Astrocyte of the spinal cord (primary cell): Measurements from ENCODE around the gene CX3CL1.

Experiments used
- DNase-seq: peaks from one replicate; pipeline ENCODE4 v3.0.0; 2011; ENCODE audit warnings: low read depth, low spot score
- H3K4me3 ChIP-seq: 2 replicates; pipeline ENCODE4 v1.5.1; 2011; ENCODE audit warnings: low read depth, mild to moderate bottlenecking, low read length, moderate library complexity
- in situ Hi-C: cut with HindIII; loops from 2 replicates; pipeline ENCODE4 v1.10.0; 2017; ENCODE audit warnings: low sequenced_read_pairs
- TF ChIP-seq, protein P1 (sequence below): IDR thresholded peaks from 2 replicates; pipeline ENCODE4 v1.5.1; 2012; ENCODE audit warnings: low read depth, mild to moderate bottlenecking, low read length, inconsistent platforms

The CX3CL1 gene

DNA sequence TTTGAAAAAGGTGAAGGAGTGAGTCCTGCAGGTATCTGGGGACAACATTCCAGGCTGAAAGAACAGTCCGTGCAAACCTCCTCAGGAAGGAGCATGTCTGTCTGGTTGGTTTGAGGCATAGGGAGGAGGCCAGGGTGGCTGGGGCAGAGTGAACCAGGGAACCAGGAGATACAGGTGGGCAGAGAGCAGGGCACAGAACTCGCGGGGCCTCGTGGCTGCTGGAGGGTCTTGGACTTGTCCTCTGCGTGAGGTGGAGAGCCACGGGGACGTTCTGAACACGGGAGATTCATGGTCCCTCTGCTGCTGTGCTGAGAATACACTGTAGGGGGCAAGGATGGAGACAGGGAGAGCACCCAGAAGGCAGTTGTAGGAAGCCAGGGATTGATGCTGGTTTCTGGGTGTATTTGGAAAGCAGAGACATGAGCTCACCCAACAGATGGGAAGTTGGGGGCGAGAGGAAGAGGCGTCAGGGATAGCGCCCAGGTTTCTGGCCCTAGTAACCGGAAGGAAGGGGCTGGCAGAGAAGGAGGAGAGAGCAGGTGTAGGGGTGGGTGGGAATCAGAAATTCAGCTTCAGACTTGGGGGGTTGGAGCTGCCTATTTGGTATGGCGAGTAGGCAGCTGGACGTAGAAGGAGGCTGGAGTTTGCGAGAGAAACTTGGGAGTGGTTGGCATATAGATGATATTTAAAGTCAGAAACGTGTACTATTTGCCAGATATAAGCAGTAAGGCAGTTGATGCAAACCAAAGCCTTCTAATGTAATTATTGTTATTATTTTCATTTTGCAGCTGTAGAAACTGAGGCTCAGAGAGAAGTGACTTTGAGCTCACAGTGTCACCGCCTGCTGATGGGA, 31.9 kb downstream of the CX3CL1 start, which contains the start of gene CCL17:
CCL17 (plus strand) TSS at position 803 of the 853 bp plus-strand sequence. CDS start 9,166 bp downstream, outside the sequence.
- TF ChIP-seq, protein P1, sequence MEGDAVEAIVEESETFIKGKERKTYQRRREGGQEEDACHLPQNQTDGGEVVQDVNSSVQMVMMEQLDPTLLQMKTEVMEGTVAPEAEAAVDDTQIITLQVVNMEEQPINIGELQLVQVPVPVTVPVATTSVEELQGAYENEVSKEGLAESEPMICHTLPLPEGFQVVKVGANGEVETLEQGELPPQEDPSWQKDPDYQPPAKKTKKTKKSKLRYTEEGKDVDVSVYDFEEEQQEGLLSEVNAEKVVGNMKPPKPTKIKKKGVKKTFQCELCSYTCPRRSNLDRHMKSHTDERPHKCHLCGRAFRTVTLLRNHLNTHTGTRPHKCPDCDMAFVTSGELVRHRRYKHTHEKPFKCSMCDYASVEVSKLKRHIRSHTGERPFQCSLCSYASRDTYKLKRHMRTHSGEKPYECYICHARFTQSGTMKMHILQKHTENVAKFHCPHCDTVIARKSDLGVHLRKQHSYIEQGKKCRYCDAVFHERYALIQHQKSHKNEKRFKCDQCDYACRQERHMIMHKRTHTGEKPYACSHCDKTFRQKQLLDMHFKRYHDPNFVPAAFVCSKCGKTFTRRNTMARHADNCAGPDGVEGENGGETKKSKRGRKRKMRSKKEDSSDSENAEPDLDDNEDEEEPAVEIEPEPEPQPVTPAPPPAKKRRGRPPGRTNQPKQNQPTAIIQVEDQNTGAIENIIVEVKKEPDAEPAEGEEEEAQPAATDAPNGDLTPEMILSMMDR: no peak
- H3K4me3 ChIP-seq: no peak within 1 kb of the TSS
- DNase-seq: no peak
- in situ Hi-C loops: no loop called here

DNA sequence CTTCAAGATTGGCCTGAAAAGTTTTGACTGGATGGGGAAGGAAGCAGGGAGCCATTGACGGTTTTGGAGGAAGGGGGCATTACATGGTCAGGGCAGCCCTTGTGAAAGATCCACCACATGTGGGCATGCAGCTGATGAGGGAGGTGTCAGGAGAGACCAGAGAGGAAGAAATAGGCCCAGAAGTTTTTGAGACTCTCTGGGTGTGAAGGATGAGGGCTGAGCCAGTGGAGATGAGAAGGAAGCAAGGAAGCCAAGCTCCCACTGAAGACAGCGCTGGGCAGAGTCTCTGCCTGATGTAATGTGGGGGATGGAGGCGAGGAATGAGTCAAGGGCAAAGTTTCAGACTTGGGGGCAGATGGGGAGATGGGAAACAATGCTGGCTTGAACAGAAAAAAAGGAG, 32.8 kb downstream of the CX3CL1 start:
- no peak overlapping the region for H3K4me3 ChIP-seq
- no peak for DNase-seq
- TF ChIP-seq, protein P1: no peak
- in situ Hi-C loops: no loop called here

DNA sequence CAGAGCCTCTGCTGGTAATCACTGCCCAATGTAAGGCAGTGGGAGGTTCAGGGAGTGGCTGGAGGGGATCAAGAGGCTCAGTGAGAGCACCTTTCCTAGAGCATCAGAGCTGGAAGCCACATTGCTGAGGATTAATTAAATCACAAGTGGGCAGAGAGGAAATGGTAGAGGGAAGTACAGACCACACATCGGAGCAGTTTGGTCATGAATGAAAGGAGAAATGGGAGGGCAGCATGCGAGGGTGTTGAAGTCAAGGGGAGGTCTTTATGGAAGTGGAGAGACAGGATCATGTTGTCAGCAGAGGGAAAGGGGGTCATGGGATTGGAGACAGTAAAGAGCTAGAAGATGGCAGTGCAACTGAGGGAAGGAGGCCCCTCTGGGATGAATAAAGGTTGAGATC, 34.6 kb downstream of the CX3CL1 start:
- in situ Hi-C loops: no loop called here
- TF ChIP-seq, protein P1: no peak

DNA sequence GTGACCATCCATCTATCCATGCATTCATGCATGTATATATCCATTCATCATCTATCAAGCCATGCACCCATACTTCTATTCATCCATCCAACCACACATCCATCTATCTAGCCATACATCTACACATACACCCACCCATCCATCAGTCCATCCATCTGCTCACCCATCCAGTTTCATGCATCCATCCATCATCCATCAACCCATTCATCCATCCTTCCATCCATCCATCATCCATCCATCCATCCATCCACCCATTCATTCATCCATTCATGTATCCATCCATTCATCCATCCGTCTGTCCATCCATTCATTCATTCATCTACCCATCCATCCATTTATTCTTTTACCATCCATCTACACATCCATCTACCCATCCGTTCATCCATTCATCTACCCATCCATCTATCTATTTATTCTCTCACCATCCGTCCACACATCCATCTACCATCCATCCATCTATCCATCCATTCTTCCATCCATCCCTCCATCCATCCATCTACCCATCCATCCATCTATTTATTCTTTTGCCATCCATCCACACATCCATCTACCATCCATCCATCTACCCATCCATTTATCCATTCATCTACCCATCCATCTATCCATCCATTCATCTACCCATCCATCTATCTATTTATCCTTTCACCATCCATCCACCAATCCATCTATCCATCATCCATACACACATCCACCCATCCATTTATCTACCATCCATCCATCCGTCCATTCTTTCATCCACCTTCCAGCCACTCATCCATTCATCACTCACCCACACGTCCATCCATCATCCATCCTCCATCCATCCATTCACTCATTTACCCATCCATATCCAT, 35.4 kb downstream of the CX3CL1 start:
- no peak for DNase-seq
- in situ Hi-C loops: no loop called here
- H3K4me3 ChIP-seq: no peak overlapping the region
- TF ChIP-seq, protein P1: no peak

More for the DNA sequence above, 34.6 kb downstream of the CX3CL1 start:
- H3K4me3 ChIP-seq: no peak overlapping the region
- DNase-seq: no peak

DNA sequence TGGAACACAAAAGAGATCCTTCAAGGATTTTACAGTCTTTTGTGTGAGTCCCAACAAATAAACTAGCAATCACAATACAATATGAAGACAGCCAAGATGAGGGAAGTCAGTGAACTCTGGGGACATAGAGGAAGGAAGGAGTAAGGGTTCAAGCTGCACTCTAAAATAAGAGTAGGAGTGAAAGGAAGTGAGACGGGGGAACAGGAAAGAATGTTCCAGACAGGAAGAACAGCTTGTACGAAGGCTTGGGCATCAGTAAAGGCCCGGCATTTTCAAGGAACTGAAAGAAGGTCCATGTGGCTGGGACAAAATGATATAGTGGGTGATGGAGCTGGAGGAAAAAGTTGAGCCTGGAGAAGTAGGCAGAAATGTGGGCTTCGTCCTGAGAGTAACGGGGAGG, 36.8 kb downstream of the CX3CL1 start:
- in situ Hi-C loops: no loop called here
- H3K4me3 ChIP-seq: no peak overlapping the region
- TF ChIP-seq, protein P1: no peak
- DNase-seq: no peak

DNA sequence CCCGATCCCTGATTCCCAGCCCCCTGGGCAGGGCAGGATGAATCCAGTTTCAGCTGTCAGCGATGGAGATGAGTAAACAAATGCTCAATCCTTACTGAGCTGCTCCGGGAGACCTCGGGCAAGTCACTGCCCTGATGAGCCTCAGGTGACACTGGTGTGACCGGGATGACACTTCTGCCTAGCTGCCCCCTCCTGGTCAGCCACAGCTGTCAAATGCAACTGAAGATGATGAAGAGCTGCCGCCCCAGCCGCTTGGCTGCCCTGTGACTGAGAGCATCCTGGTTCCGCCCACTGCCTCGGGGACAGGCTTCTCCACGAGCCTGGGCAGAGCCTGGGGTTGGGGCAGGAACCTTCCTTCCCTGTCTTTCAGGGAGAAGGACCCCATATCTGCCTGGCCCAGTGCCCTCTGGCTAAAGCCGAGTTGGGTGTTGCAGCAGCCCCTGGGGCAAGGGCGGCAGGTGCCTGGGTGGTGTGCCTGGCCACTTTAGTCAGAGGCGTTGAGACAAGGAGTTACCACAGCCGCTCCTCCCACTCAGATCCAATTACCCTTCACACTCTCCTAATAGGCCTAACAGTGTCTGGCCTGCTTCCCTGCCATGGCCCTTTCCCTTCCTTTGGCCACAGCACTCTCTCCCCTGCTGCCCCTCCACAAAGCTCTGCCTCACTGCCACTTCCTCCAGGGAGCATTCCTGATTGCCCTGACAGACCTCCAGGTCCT, 37.7 kb downstream of the CX3CL1 start:
- in situ Hi-C loops: no loop called here
- TF ChIP-seq, protein P1: no peak
- no peak for DNase-seq
- H3K4me3 ChIP-seq: no peak overlapping the region
